ENCODE data around the gene PHETA1. TPM values are rescaled to one million over a fixed set of nuclear protein-coding genes. Genes with fewer than 3 reads are reported as not detected.

Gene PHETA1
- total and polyA plus RNA-seq, 2 of the 13 experiments (the other 11 are each of a cell fraction or from before 2014, with no cell fraction given), result 11.3 to 20.8 TPM

GRCh38 chr12:111368788-111369495, at the start of gene PHETA1 (continued):
- TF ChIP-seq ZBTB3 (CRISPR knock-in tag; IDR thresholded peaks at IDR 0.05; ENCODE audit: borderline replicate concordance, low read depth) (no peak), SCMH1 (CRISPR knock-in tag; IDR thresholded peaks at IDR 0.05; ENCODE audit: borderline replicate concordance) (no peak), ZNF776 (CRISPR knock-in tag; IDR thresholded peaks at IDR 0.05) (no peak; the same call in 1 of the 2 replicates), TMF1 (CRISPR knock-in tag; IDR thresholded peaks at IDR 0.05; ENCODE audit: low read depth) (no peak), SRSF4 (IDR thresholded peaks at IDR 0.05; ENCODE audit: low read depth, low read length, poor library complexity, severe bottlenecking) (no peak), ZFP82 (CRISPR knock-in tag; IDR thresholded peaks at IDR 0.05; ENCODE audit: borderline replicate concordance) (no peak), ZBTB2 (CRISPR knock-in tag; IDR thresholded peaks at IDR 0.05; ENCODE audit: low read depth) (peak; percentile 60; the same call in 1 of the 2 replicates), ATF5 (CRISPR knock-in tag; IDR thresholded peaks at IDR 0.05; ENCODE audit: low read depth) (no peak), ZNF253 (CRISPR knock-in tag; IDR thresholded peaks at IDR 0.05; ENCODE audit: borderline replicate concordance) (no peak), ZFP41 (CRISPR knock-in tag; IDR thresholded peaks at IDR 0.05; ENCODE audit: borderline replicate concordance) (no peak), HBP1 (CRISPR knock-in tag; IDR thresholded peaks at IDR 0.05; ENCODE audit: low read depth) (no peak), FLYWCH1 (CRISPR knock-in tag; IDR thresholded peaks at IDR 0.05) (no peak), PATZ1 (CRISPR knock-in tag; IDR thresholded peaks at IDR 0.05) (no peak), RNF2 (conservative IDR thresholded peaks at IDR 0.05; ENCODE audit: low read depth) (peak; percentile 62; the same call in 1 of the 2 replicates), ZBTB7B (CRISPR knock-in tag; IDR thresholded peaks at IDR 0.05) (0 out of 2 replicates have a peak, but pooled peaks have one; percentile 13)
